ENCODE measurements around the gene ESPNL.
"Not testable (repeated sequence)": the region's sequence is repeated elsewhere in the genome, so short reads cannot be mapped to it uniquely, and the experiment has no call there.

ESPNL gene

GRCh38 chr2:238169708-238170251 lies 69.6 kb downstream of the ESPNL start:
- Histone ChIP-seq H3K4me3 (ENCODE audit: low read length in 2 of 2) (no peak overlapping the region), H3K27me3 (ENCODE audit: control insufficient read depth in 1 of 2, insufficient read depth in 2 of 2, low read length in 2 of 2) (no peaks in the 10 kb centered on the region), H3K36me3 (ENCODE audit: control insufficient read depth in 2 of 2, insufficient read depth in 2 of 2, low read length in 2 of 2) (peaks cover 44 to 48% of the 10 kb centered on the region in 2 donors), H3K9ac (ENCODE audit: low read length in 2 of 2) (no peak overlapping the region), H3K27ac (ENCODE audit: low read length) (peak overlapping the region; percentile 69), H3K9me3 (ENCODE audit: control insufficient read depth in 2 of 2, low read length in 2 of 2) (no peaks in the 10 kb centered on the region), H3K4me1 (ENCODE audit: control insufficient read depth, insufficient read depth, low read length) (peaks cover 20% of the 10 kb centered on the region)

- Histone ChIP-seq H3K27me3 (ENCODE audit: control insufficient read depth in 1 of 2, insufficient read depth in 2 of 2, low read length in 2 of 2) (no peaks in the 10 kb centered on the region), H3K9me3 (ENCODE audit: control insufficient read depth in 2 of 2, low read length in 2 of 2) (no peaks in the 10 kb centered on the region), H3K9ac (ENCODE audit: low read length in 2 of 2) (no peak overlapping the region), H3K27ac (ENCODE audit: low read length) (peak overlapping the region; percentile 69), H3K4me1 (ENCODE audit: control insufficient read depth, insufficient read depth, low read length) (peaks cover 20% of the 10 kb centered on the region), H3K36me3 (ENCODE audit: control insufficient read depth in 2 of 2, insufficient read depth in 2 of 2, low read length in 2 of 2) (peaks cover 49% of the 10 kb centered on the region in 2 donors), H3K4me3 (ENCODE audit: low read length in 2 of 2) (no peak overlapping the region)
These were observed 70.4 kb downstream of the ESPNL start for GRCh38 chr2:238170386-238171071.

DNA sequence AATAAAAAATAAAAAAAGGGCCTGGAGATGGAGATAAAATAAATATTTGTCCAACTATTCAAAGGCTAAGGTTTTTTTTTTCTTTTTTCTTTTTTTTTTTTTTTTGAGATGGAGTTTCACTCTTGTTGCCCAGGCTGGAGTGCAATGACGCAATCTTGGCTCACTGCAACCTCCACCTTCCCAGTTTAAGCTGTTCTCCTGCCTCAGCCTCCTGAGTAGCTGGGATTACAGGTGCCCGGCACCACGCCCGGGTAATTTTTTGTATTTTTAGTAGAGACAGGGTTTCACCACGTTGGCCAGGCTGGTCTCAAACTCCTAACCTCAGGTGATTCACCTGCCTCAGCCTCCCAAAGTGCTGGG lies 70.9 kb downstream of the ESPNL start:
- not testable (repeated sequence) for H3K27me3 ChIP-seq (ENCODE audit: control insufficient read depth in 1 of 2, insufficient read depth in 2 of 2, low read length in 2 of 2); H3K9me3 ChIP-seq (ENCODE audit: control insufficient read depth in 2 of 2, low read length in 2 of 2); H3K27ac ChIP-seq (ENCODE audit: low read length); H3K4me3 ChIP-seq (ENCODE audit: low read length in 2 of 2); H3K9ac ChIP-seq (ENCODE audit: low read length in 2 of 2)
- Histone ChIP-seq H3K36me3 (ENCODE audit: control insufficient read depth in 2 of 2, insufficient read depth in 2 of 2, low read length in 2 of 2) (peaks cover 49 to 51% of the 10 kb centered on the region in 2 donors), H3K4me1 (ENCODE audit: control insufficient read depth, insufficient read depth, low read length) (peaks cover 20% of the 10 kb centered on the region)

- Histone ChIP-seq H3K27ac (ENCODE audit: low read length) (no peak overlapping the region), H3K9me3 (ENCODE audit: control insufficient read depth in 2 of 2, low read length in 2 of 2) (no peaks in the 10 kb centered on the region), H3K4me3 (ENCODE audit: low read length in 2 of 2) (no peak overlapping the region), H3K4me1 (ENCODE audit: control insufficient read depth, insufficient read depth, low read length) (peaks cover 20% of the 10 kb centered on the region), H3K36me3 (ENCODE audit: control insufficient read depth in 2 of 2, insufficient read depth in 2 of 2, low read length in 2 of 2) (peaks cover 52 to 54% of the 10 kb centered on the region in 2 donors), H3K9ac (ENCODE audit: low read length in 2 of 2) (no peak overlapping the region), H3K27me3 (ENCODE audit: control insufficient read depth in 1 of 2, insufficient read depth in 2 of 2, low read length in 2 of 2) (no peaks in the 10 kb centered on the region)
These were observed 71.5 kb downstream of the ESPNL start for GRCh38 chr2:238171575-238172187.

DNA sequence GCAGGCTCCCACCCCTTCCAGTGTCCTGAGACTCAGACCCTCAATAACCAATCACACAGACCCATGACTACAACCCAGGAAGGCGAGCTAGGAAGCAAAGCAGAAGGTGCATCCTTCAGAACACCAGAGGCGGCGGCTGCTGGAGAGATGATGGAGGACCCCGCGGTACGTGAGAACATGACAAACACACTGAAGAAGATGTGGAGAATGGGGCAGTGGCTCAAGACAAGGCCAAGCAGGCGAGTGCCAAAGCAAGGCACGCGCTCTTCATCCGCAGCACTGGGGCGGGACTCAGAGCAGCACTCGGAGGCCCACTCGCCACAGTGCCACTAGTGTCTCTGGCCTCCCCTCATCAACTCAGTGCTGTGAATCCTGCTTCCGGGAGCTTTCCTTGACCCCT lies 72.3 kb downstream of the ESPNL start:
- Histone ChIP-seq H3K4me1 (ENCODE audit: control insufficient read depth, insufficient read depth, low read length) (peaks cover 18% of the 10 kb centered on the region), H3K36me3 (ENCODE audit: control insufficient read depth in 2 of 2, insufficient read depth in 2 of 2, low read length in 2 of 2) (peaks cover 53 to 54% of the 10 kb centered on the region in 2 donors), H3K27me3 (ENCODE audit: control insufficient read depth in 1 of 2, insufficient read depth in 2 of 2, low read length in 2 of 2) (no peaks in the 10 kb centered on the region), H3K27ac (ENCODE audit: low read length) (no peak overlapping the region), H3K9me3 (ENCODE audit: control insufficient read depth in 2 of 2, low read length in 2 of 2) (no peaks in the 10 kb centered on the region), H3K9ac (ENCODE audit: low read length in 2 of 2) (no peak overlapping the region), H3K4me3 (ENCODE audit: low read length in 2 of 2) (no peak overlapping the region)

GRCh38 chr2:238173692-238174091 lies 73.6 kb downstream of the ESPNL start:
- peaks cover 18% of the 10 kb centered on the region for H3K4me1 ChIP-seq (ENCODE audit: control insufficient read depth, insufficient read depth, low read length)
- no peaks in the 10 kb centered on the region for H3K9me3 ChIP-seq (ENCODE audit: control insufficient read depth in 2 of 2, low read length in 2 of 2)
- H3K27me3 ChIP-seq (ENCODE audit: control insufficient read depth in 1 of 2, insufficient read depth in 2 of 2, low read length in 2 of 2): no peaks in the 10 kb centered on the region
- no peak overlapping the region for H3K4me3 ChIP-seq (ENCODE audit: low read length in 2 of 2)
- no peak overlapping the region for H3K9ac ChIP-seq (ENCODE audit: low read length in 2 of 2)
- no peak overlapping the region for H3K27ac ChIP-seq (ENCODE audit: low read length)
- peaks cover 56 to 60% of the 10 kb centered on the region in 2 donors for H3K36me3 ChIP-seq (ENCODE audit: control insufficient read depth in 2 of 2, insufficient read depth in 2 of 2, low read length in 2 of 2)

- H3K36me3 ChIP-seq (ENCODE audit: control insufficient read depth in 2 of 2, insufficient read depth in 2 of 2, low read length in 2 of 2): peaks cover 58 to 60% of the 10 kb centered on the region in 2 donors
- H3K4me3 ChIP-seq (ENCODE audit: low read length in 2 of 2): no peak overlapping the region
- H3K27me3 ChIP-seq (ENCODE audit: control insufficient read depth in 1 of 2, insufficient read depth in 2 of 2, low read length in 2 of 2): no peaks in the 10 kb centered on the region
- H3K4me1 ChIP-seq (ENCODE audit: control insufficient read depth, insufficient read depth, low read length): peaks cover 14% of the 10 kb centered on the region
- no peaks in the 10 kb centered on the region for H3K9me3 ChIP-seq (ENCODE audit: control insufficient read depth in 2 of 2, low read length in 2 of 2)
- no peak overlapping the region for H3K27ac ChIP-seq (ENCODE audit: low read length)
- H3K9ac ChIP-seq (ENCODE audit: low read length in 2 of 2): no peak overlapping the region
These were observed 74.2 kb downstream of the ESPNL start for GRCh38 chr2:238174291-238174690.

DNA sequence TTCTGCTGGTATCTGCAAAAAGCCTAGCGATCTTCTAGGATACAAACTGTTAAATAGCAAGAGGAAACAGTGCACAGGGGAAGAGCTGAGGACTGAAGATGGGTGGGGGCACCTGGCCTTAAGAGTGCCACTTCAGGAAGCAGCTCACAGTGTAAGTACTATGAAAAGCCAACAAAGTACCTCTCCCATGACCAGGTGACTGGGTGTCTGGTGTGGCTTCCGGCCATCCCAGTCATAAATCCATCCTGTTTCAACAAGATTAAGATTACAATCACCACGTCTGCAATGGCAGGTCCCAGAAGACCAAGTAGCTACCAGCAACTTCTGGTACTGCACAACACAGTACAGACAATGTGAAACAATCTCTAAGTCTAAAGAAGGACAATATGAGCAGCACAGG lies 74.6 kb downstream of the ESPNL start:
- no peak overlapping the region for H3K9ac ChIP-seq (ENCODE audit: low read length in 2 of 2)
- no peaks in the 10 kb centered on the region for H3K9me3 ChIP-seq (ENCODE audit: control insufficient read depth in 2 of 2, low read length in 2 of 2)
- H3K4me1 ChIP-seq (ENCODE audit: control insufficient read depth, insufficient read depth, low read length): peaks cover 10% of the 10 kb centered on the region
- no peak overlapping the region for H3K27ac ChIP-seq (ENCODE audit: low read length)
- no peak overlapping the region for H3K4me3 ChIP-seq (ENCODE audit: low read length in 2 of 2)
- H3K27me3 ChIP-seq (ENCODE audit: control insufficient read depth in 1 of 2, insufficient read depth in 2 of 2, low read length in 2 of 2): no peaks in the 10 kb centered on the region
- H3K36me3 ChIP-seq (ENCODE audit: control insufficient read depth in 2 of 2, insufficient read depth in 2 of 2, low read length in 2 of 2): peaks cover 61 to 62% of the 10 kb centered on the region in 2 donors

DNA sequence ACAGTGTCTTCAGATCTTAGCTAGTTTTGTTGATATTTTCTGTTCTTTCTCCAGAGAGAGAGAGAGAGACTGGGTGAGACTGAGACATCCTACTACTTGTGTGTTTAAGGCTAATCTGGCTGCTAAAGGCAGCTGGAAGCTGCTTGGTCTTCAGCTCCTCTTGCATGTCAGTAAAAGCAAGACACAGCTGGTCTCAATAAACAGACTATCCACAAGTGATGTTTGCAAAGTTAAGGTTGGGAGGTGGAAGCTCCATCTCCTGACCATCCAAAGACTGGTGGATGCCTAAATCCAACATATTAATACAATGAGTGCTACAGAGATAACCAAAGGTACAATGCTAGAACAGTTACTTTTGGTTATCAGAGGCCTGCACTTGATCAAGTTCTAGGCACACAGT lies 76.5 kb downstream of the ESPNL start:
- no peak overlapping the region for H3K4me3 ChIP-seq (ENCODE audit: low read length in 2 of 2)
- H3K27me3 ChIP-seq (ENCODE audit: control insufficient read depth in 1 of 2, insufficient read depth in 2 of 2, low read length in 2 of 2): no peaks in the 10 kb centered on the region
- no peaks in the 10 kb centered on the region for H3K9me3 ChIP-seq (ENCODE audit: control insufficient read depth in 2 of 2, low read length in 2 of 2)
- no peaks in the 10 kb centered on the region for H3K4me1 ChIP-seq (ENCODE audit: control insufficient read depth, insufficient read depth, low read length)
- H3K27ac ChIP-seq (ENCODE audit: low read length): no peak overlapping the region
- H3K36me3 ChIP-seq (ENCODE audit: control insufficient read depth in 2 of 2, insufficient read depth in 2 of 2, low read length in 2 of 2): peaks cover 62 to 67% of the 10 kb centered on the region in 2 donors
- no peak overlapping the region for H3K9ac ChIP-seq (ENCODE audit: low read length in 2 of 2)

- Histone ChIP-seq H3K4me3 (ENCODE audit: low read length in 2 of 2) (no peak overlapping the region), H3K9ac (ENCODE audit: low read length in 2 of 2) (no peak overlapping the region), H3K9me3 (ENCODE audit: control insufficient read depth in 2 of 2, low read length in 2 of 2) (no peaks in the 10 kb centered on the region), H3K4me1 (ENCODE audit: control insufficient read depth, insufficient read depth, low read length) (peaks cover 3% of the 10 kb centered on the region), H3K36me3 (ENCODE audit: control insufficient read depth in 2 of 2, insufficient read depth in 2 of 2, low read length in 2 of 2) (peaks cover 64 to 68% of the 10 kb centered on the region in 2 donors), H3K27ac (ENCODE audit: low read length) (no peak overlapping the region), H3K27me3 (ENCODE audit: control insufficient read depth in 1 of 2, insufficient read depth in 2 of 2, low read length in 2 of 2) (no peaks in the 10 kb centered on the region)
These were observed 80.4 kb downstream of the ESPNL start for GRCh38 chr2:238180554-238180953.

DNA sequence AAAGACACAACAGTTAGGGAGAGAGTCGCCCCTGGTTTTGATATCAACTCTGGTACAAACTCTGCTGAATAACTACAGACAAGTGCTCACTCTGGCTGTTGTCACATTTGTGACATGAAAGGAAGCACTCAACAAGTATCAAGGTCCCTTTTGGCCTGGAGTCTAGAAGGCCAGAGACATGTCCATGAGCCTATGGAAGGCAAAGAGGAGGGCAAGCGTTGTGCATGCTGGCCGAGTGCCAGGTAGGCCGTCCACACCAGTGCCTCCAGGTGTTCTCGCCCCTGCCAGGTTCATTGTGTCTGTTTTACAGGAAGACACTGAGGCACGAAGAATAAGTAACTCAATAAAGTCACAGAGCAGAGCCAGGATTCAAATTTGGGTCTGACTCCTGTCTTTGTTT lies 82.2 kb downstream of the ESPNL start:
- no peak overlapping the region for H3K9ac ChIP-seq (ENCODE audit: low read length in 2 of 2)

More for the DNA sequence above, 82.2 kb downstream of the ESPNL start:
- Histone ChIP-seq H3K36me3 (ENCODE audit: control insufficient read depth in 2 of 2, insufficient read depth in 2 of 2, low read length in 2 of 2) (peaks cover 72 to 76% of the 10 kb centered on the region in 2 donors), H3K4me1 (ENCODE audit: control insufficient read depth, insufficient read depth, low read length) (peaks cover 3% of the 10 kb centered on the region), H3K27me3 (ENCODE audit: control insufficient read depth in 1 of 2, insufficient read depth in 2 of 2, low read length in 2 of 2) (no peaks in the 10 kb centered on the region), H3K9me3 (ENCODE audit: control insufficient read depth in 2 of 2, low read length in 2 of 2) (no peaks in the 10 kb centered on the region), H3K27ac (ENCODE audit: low read length) (no peak overlapping the region), H3K4me3 (ENCODE audit: low read length in 2 of 2) (no peak overlapping the region)

Data from stomach smooth muscle (tissue), 2 donors.